ENCODE data around the gene ARPC5. TPM values are rescaled to one million over a fixed set of nuclear protein-coding genes. Genes with fewer than 3 reads are reported as not detected.

The ARPC5 gene
- total and polyA plus RNA-seq, 10 of the 15 experiments (the other 5 are each of a cell fraction or from before 2014, with no cell fraction given), result 238 to 784 (median 309) TPM

GRCh38 chr1:183622013-183622412 is 13.6 kb downstream of the ARPC5 start:
- TF ChIP-seq FOS (IDR thresholded peaks at IDR 0.05; ENCODE audit: borderline replicate concordance, extremely low read depth, insufficient read length) (no peak), SPI1 (IDR thresholded peaks at IDR 0.05; ENCODE audit: borderline replicate concordance, insufficient read depth, low read depth, low read length) (peak; percentile 23; the same call in 1 of the 2 replicates)
- no peak overlapping the region for H3K27ac ChIP-seq (ENCODE audit: control insufficient read depth, insufficient read depth)
- SMC1A ChIA-PET (ENCODE audit: uncharacterized antibody, unreplicated experiment), result interaction anchor here (0.6 to 2.7 kb wide), 16 partner anchors 10 to 294 kb away, joined by 3 to 30 read pairs (median 4); partner anchors contain the start of genes APOBEC4 and NCF2

GRCh38 chr1:183620311-183620710 is 15.3 kb downstream of the ARPC5 start:
- H3K79me2 ChIP-seq (ENCODE audit: control insufficient read depth, insufficient read depth, low read length), result no peaks in the 10 kb centered on the region
- ChIA-PET SMC1A (ENCODE audit: uncharacterized antibody, unreplicated experiment) (interaction anchor here (0.7 to 2.7 kb wide), 12 partner anchors 9 to 295 kb away, joined by 3 to 30 read pairs (median 4); partner anchors contain the start of gene NCF2), RAD21 (ENCODE audit: unreplicated experiment) (interaction anchor here (1.1 to 3.7 kb wide), 5 partner anchors 11 to 35 kb away, joined by 3 to 16 read pairs (median 7); no protein-coding TSS in a partner anchor), CTCF (interaction anchor here (0.6 to 3.5 kb wide), 7 partner anchors 10 to 658 kb away, joined by 3 to 25 read pairs (median 4); partner anchors contain the start of gene NCF2), POLR2A (interaction anchor here (0.7 to 1.5 kb wide), 4 partner anchors 16 to 48 kb away, joined by 3 to 7 read pairs (median 4); partner anchors contain the start of gene NCF2)
- TF ChIP-seq CBFB (IDR thresholded peaks at IDR 0.05; ENCODE audit: low read depth) (no peak), ZSCAN29 (IDR thresholded peaks at IDR 0.05) (no peak), ETV6 (conservative IDR thresholded peaks at IDR 0.05 in 1 of 2, IDR thresholded peaks at IDR 0.05 in 1 of 2; ENCODE audit: borderline replicate concordance in 1 of 2, low read depth in 1 of 2) (no peak), RAD21 (IDR thresholded peaks at IDR 0.05; ENCODE audit: insufficient read depth, low read depth, low read length) (no peak), NR2C2 (IDR thresholded peaks at IDR 0.05; ENCODE audit: borderline replicate concordance, control insufficient read depth, insufficient read length, low read depth) (no peak), CEBPZ (IDR thresholded peaks at IDR 0.05; ENCODE audit: low read depth, low read length) (no peak), SRF (IDR thresholded peaks at IDR 0.05; ENCODE audit: low read depth in 2 of 2, low read length in 2 of 2) (no peak), ESRRA (IDR thresholded peaks at IDR 0.05; ENCODE audit: low read length) (no peak), PAX5 (IDR thresholded peaks at IDR 0.05; ENCODE audit: borderline replicate concordance, low read depth, low read length) (no peak)
- H2AFZ ChIP-seq (ENCODE audit: control insufficient read depth, low read depth, low read length), result no peak overlapping the region
- H3K9me3 ChIP-seq (replicated peaks; ENCODE audit: control insufficient read depth, insufficient read depth, low read length), result no peaks in the 10 kb centered on the region
- no peaks in the 10 kb centered on the region for H4K20me1 ChIP-seq (ENCODE audit: control insufficient read depth, insufficient read depth)
- H3K9ac ChIP-seq (ENCODE audit: control insufficient read depth, insufficient read depth, low read length), result no peak overlapping the region
- no peak for FAIRE-seq
- H3K27ac ChIP-seq (ENCODE audit: control insufficient read depth, insufficient read depth), result no peak overlapping the region
- no peaks in the 10 kb centered on the region; the same call in 1 of the 2 replicates for H3K4me1 ChIP-seq (ENCODE audit: control insufficient read depth, insufficient read depth, low read length)
- intact Hi-C loops (cut with micrococcal nuclease; ENCODE audit: unreplicated experiment), result no loop called here
- H3K27me3 ChIP-seq (replicated peaks in 1 of 2; ENCODE audit: control insufficient read depth in 2 of 2, insufficient read depth in 2 of 2, low read length in 1 of 2), result no peaks in the 10 kb centered on the region
- no peak for ATAC-seq
- peaks cover 0 to 9% of the 10 kb centered on the region in 2 experiments; a peak in 1 of 4 replicates for H3K36me3 ChIP-seq (ENCODE audit: control insufficient read depth in 2 of 2, insufficient read depth in 2 of 2, low read length in 1 of 2)
- no peak overlapping the region for H3K4me2 ChIP-seq (ENCODE audit: control insufficient read depth, insufficient read depth)
- no peak overlapping the region for H3K4me3 ChIP-seq
- in situ Hi-C loops (cut with MboI), result loop anchor here (10.0 kb wide), 1 partner anchor 146 kb away; the partner anchor contains the start of gene SMG7
- no peak for DNase-seq (ENCODE audit: low read depth, low spot score)
- BruUV-seq (replicated peaks), result no TSS peak
- 100% methylated on average over 2 of the region's 2 CpGs for WGBS (ENCODE audit: insufficient coverage, insufficient replicate concordance, low lambda C conversion rate, missing lambda C conversion rate)

More at GRCh38 chr1:183622013-183622412, 13.6 kb downstream of the ARPC5 start:
- ChIA-PET POLR2A (no interaction called here), CTCF (interaction anchor here (0.7 to 3.5 kb wide), 19 partner anchors 10 to 340 kb away, joined by 3 to 25 read pairs (median 4); partner anchors contain the start of gene NCF2), RAD21 (ENCODE audit: unreplicated experiment) (interaction anchor here (1.0 to 3.7 kb wide), 5 partner anchors 13 to 143 kb away, joined by 3 to 15 read pairs (median 10); no protein-coding TSS in a partner anchor)
- WGBS (ENCODE audit: insufficient coverage, insufficient replicate concordance, low lambda C conversion rate, missing lambda C conversion rate), result 5% methylated on average over 1 of the region's 1 CpG
- H3K79me2 ChIP-seq (ENCODE audit: control insufficient read depth, insufficient read depth, low read length), result no peaks in the 10 kb centered on the region
- no peak overlapping the region for H3K9ac ChIP-seq (ENCODE audit: control insufficient read depth, insufficient read depth, low read length)
- no peaks in the 10 kb centered on the region; the same call in 1 of the 2 replicates for H3K4me1 ChIP-seq (ENCODE audit: control insufficient read depth, insufficient read depth, low read length)
- no peak overlapping the region for H2AFZ ChIP-seq (ENCODE audit: control insufficient read depth, low read depth, low read length)
- DNase-seq (ENCODE audit: low read depth, low spot score) (no peak), ATAC-seq (peak; percentile 40; the same call in 2 of the 3 replicates), FAIRE-seq (no peak)
- H3K4me2 ChIP-seq (ENCODE audit: control insufficient read depth, insufficient read depth), result no peak overlapping the region
- no peaks in the 10 kb centered on the region for H4K20me1 ChIP-seq (ENCODE audit: control insufficient read depth, insufficient read depth)
- no peak overlapping the region for H3K4me3 ChIP-seq
- no TSS peak for BruUV-seq (replicated peaks)
- intact Hi-C loops (cut with micrococcal nuclease; ENCODE audit: unreplicated experiment) (loop anchor here (2.0 kb wide), 3 partner anchors 13 to 151 kb away; no protein-coding TSS in a partner anchor), in situ Hi-C loops (cut with MboI) (loop anchor here (10.0 kb wide), 1 partner anchor 147 kb away; the partner anchor contains the start of gene SMG7)
- no peaks in the 10 kb centered on the region for H3K9me3 ChIP-seq (replicated peaks; ENCODE audit: control insufficient read depth, insufficient read depth, low read length)
- no peaks in the 10 kb centered on the region for H3K27me3 ChIP-seq (replicated peaks in 1 of 2; ENCODE audit: control insufficient read depth in 2 of 2, insufficient read depth in 2 of 2, low read length in 1 of 2)
- H3K36me3 ChIP-seq (ENCODE audit: control insufficient read depth in 2 of 2, insufficient read depth in 2 of 2, low read length in 1 of 2), result peaks cover 0 to 12% of the 10 kb centered on the region in 2 experiments; a peak in 1 of 4 replicates

Measured in GM12878 (cell line).